LNCAP (cell line): ENCODE data around the gene RETREG1.

ENCODE experiments used
- TF ChIP-seq, protein P1 (sequence below): fragments of 450-650 bp; IDR thresholded peaks from 2 replicates; pipeline ENCODE4 v1.5.1; 2017; ENCODE audit warnings: mild to moderate bottlenecking

RETREG1 gene

GRCh38 chr5:16577677-16578076 lies 39.1 kb downstream of the RETREG1 start:
- TF ChIP-seq, protein P1, sequence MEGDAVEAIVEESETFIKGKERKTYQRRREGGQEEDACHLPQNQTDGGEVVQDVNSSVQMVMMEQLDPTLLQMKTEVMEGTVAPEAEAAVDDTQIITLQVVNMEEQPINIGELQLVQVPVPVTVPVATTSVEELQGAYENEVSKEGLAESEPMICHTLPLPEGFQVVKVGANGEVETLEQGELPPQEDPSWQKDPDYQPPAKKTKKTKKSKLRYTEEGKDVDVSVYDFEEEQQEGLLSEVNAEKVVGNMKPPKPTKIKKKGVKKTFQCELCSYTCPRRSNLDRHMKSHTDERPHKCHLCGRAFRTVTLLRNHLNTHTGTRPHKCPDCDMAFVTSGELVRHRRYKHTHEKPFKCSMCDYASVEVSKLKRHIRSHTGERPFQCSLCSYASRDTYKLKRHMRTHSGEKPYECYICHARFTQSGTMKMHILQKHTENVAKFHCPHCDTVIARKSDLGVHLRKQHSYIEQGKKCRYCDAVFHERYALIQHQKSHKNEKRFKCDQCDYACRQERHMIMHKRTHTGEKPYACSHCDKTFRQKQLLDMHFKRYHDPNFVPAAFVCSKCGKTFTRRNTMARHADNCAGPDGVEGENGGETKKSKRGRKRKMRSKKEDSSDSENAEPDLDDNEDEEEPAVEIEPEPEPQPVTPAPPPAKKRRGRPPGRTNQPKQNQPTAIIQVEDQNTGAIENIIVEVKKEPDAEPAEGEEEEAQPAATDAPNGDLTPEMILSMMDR: no peak

DNA sequence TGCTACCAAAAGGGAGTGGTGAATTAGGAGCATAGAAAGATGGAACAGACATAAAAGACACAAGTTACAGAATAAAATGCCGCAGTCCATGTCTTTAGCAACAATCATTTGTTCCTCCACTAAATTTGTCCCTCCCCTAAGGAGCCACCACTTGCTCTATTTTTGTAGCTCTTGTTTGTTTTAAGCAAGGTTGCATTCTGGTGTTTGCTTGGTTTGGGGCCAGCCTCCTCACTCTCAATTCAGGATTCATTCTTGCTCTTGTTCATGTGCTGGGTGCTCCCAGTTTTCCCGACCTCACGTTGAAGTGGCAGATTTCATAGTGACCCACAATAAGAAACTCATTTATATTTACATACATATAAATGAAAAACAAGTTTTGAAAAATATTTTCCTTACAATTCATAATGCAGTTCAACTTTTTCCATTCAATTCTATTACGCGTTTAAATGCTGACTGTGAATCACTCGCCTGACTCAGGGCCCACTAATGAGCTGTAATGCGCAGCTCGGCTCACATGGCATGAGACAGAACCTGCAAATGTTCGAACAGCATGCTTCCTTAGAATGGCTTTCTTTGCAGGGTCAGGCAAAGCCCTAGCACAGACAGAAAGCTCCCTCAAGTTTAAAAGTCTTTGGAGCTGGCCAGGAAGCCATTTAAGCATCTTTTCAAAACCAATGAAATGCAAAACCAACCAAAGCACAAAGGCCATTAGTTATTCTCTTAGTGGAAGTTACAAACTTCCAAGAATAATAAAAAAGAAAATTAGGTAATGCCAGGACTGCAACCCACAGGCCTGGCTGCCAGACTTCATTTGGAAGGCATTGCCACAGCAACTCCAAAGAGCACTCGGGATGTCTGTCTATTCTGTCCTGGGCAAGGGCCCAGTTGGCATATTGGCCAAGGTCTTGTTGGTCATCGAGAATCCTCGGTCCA lies 41.7 kb downstream of the RETREG1 start:
- TF ChIP-seq, protein P1: no peak

DNA sequence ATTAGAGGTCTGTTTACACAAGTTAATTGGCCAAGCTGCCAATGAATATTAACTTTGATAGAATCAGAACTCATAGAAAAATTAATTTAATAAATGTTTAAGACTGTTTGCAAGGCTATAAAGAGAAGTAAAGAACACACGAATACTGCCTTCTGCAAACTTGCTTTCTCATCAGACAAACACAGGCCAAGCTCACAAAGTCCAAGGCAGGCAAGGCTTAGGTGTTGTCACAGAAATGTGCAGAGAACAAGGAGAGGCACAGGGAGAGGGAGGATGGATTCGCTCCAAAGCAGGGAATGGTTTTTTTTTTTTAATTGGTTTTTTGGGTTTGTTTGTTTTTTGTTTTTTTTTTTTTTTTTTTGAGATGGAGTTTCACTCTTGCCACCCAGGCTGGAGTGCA lies 43.4 kb downstream of the RETREG1 start:
- TF ChIP-seq, protein P1: no peak

- TF ChIP-seq, protein P1: no peak
These were observed 44.3 kb downstream of the RETREG1 start for GRCh38 chr5:16572289-16573015.

DNA sequence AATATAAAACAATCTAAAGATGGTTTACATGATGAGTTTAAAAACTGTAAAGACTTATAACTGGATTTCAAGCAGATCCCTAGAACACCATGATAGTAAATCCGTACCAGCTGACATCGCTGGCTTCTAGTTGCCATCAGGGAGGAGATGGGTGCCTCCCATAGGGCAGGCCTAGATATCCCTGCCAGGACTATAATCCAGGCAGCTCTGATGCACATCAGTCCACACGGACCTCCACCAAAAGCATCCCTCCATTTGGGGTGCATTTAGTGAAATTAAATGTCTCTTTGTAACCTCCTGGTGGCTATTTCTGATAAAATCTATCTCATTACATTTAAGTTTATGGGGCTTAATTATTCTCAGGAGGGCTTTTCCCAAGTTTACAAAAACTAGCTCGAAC lies 45.8 kb downstream of the RETREG1 start:
- TF ChIP-seq, protein P1: no peak

DNA sequence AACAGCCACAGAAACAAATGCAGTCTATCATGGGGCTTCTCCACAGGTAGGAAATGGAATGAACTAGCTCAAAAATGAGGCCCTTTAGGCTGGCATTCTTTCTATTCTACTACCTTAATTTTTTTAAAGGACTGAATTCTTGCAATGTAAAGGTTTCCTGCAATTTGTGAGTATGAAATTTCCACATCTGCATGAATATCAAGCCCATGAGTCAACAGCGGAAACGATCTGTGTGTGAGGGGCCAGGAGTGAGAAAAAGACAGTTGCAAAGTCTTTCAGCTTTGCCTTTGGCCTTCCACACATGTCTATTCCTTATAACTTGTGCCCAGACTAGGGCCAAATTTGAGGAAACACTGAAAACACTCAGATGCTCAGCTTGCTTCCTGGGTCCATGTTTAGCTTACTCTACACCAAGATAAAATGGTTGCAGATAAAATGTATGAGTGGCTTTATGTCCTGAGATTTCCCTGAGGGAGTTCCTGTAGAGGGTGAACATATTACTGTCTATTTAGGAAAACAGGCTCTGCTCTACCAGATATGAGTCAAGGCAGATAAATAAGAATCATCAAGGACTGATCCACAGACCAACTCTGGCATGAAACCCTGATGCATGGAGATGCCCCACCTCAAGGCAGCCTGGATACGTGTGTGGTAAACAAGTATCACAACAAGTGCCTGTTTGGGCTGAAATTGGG lies 46.5 kb downstream of the RETREG1 start:
- TF ChIP-seq, protein P1: no peak

DNA sequence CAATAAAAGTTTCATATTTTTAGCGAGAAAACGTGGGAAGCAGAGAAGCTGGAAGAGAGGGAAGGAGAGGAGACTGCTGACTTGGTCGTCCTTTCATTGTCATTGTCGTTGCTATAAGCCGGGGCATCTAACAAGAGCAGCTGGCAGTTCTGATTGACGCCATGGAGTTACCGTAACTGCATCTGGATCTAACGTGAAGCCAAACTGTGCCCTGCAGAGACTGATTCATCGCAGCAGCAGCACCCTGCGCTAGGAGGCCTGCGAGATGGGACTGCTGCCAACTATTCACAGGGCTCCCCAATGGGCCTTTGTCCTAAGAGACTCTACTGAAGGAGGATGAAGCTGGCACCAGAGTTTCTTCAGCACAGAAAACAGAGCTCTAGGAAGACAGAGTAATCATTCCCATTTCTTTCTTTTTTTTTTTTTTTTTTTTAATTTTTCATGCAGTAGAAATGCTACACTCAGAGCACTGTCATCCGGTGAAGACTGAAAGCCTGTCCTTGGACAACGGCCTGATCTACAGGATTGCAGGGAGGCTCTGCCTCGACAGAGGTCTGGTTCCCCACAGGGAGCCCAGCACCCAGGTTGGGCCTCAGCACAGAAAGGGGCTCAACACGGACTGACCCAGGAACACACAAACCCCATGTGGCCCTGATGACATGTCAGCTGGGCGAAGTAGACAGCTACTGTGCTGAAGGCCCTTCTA lies 47.8 kb downstream of the RETREG1 start:
- TF ChIP-seq, protein P1: no peak
